ENCODE measurements around the gene RPL3. TPM values are rescaled to one million over a fixed set of nuclear protein-coding genes. Genes with fewer than 3 reads are reported as not detected.

Gene RPL3
- total RNA-seq, 2 donors from 2014 or later = 2,218 to 2,701 TPM

- Mint-ChIP-seq H3K4me1 (peaks cover 25% of the 10 kb centered on the region), H3K9me3 (peaks cover 3% of the 10 kb centered on the region), H3K27ac (peak overlapping the region; percentile 11), H3K27me3 (ENCODE audit: insufficient read depth) (no peaks in the 10 kb centered on the region), H3K4me3 (no peak overlapping the region), H3K36me3 (ENCODE audit: low read depth) (peaks cover 1% of the 10 kb centered on the region)
- Histone ChIP-seq H3K9ac (ENCODE audit: extremely low read depth, low read length, poor library complexity, severe bottlenecking) (no peak overlapping the region), H3K27ac (ENCODE audit: low read depth, low read length) (no peak overlapping the region), H3K9me3 (ENCODE audit: control insufficient read depth, low read length) (peaks cover 7% of the 10 kb centered on the region), H3K27me3 (ENCODE audit: control insufficient read depth, insufficient read depth, low read length, poor library complexity, severe bottlenecking) (no peaks in the 10 kb centered on the region), H3K4me3 (ENCODE audit: low read length) (no peak overlapping the region), H3K4me1 (ENCODE audit: control insufficient read depth, insufficient read depth, low read length) (peaks cover 21% of the 10 kb centered on the region), H3K36me3 (ENCODE audit: control insufficient read depth, insufficient read depth, low read length) (no peaks in the 10 kb centered on the region)
- WGBS, 2 experiments (ENCODE audit: insufficient coverage in 1 of 2, insufficient read length in 1 of 2) = 87 to 91% methylated on average over 7 to 9 of the region's 9 CpGs
- DNase-seq = no peak
- TF ChIP-seq CTCF (conservative IDR thresholded peaks at IDR 0.05) = no peak
Measured at GRCh38 chr22:39367035-39367434, 47.6 kb upstream of the RPL3 start.

GRCh38 chr22:39365492-39365780 is 46.0 kb upstream of the RPL3 start:
- Histone ChIP-seq H3K9me3 (ENCODE audit: control insufficient read depth, low read length) (no peaks in the 10 kb centered on the region), H3K4me1 (ENCODE audit: control insufficient read depth, insufficient read depth, low read length) (peaks cover 28% of the 10 kb centered on the region), H3K27ac (ENCODE audit: low read depth, low read length) (no peak overlapping the region), H3K4me3 (ENCODE audit: low read length) (no peak overlapping the region), H3K36me3 (ENCODE audit: control insufficient read depth, insufficient read depth, low read length) (no peaks in the 10 kb centered on the region), H3K27me3 (ENCODE audit: control insufficient read depth, insufficient read depth, low read length, poor library complexity, severe bottlenecking) (no peaks in the 10 kb centered on the region), H3K9ac (ENCODE audit: extremely low read depth, low read length, poor library complexity, severe bottlenecking) (no peak overlapping the region)
- no peak for DNase-seq
- TF ChIP-seq CTCF (conservative IDR thresholded peaks at IDR 0.05) = no peak
- Mint-ChIP-seq H3K4me1 (peaks cover 32% of the 10 kb centered on the region), H3K4me3 (no peak overlapping the region), H3K27ac (no peak overlapping the region), H3K9me3 (no peaks in the 10 kb centered on the region), H3K36me3 (ENCODE audit: low read depth) (no peaks in the 10 kb centered on the region), H3K27me3 (ENCODE audit: insufficient read depth) (no peaks in the 10 kb centered on the region)
- 91 to 100% methylated on average over 3 of the region's 3 CpGs for WGBS, 2 experiments (ENCODE audit: insufficient coverage in 1 of 2, insufficient read length in 1 of 2)

GRCh38 chr22:39364714-39365491 is 45.5 kb upstream of the RPL3 start:
- Mint-ChIP-seq H3K36me3 (ENCODE audit: low read depth) (peaks cover 3% of the 10 kb centered on the region), H3K27ac (no peak overlapping the region), H3K4me3 (no peak overlapping the region), H3K4me1 (peaks cover 38% of the 10 kb centered on the region), H3K9me3 (no peaks in the 10 kb centered on the region), H3K27me3 (ENCODE audit: insufficient read depth) (no peaks in the 10 kb centered on the region)
- H3K27ac ChIP-seq (ENCODE audit: low read depth, low read length) = no peak overlapping the region
- TF ChIP-seq CTCF (conservative IDR thresholded peaks at IDR 0.05) = no peak
- no peak overlapping the region for H3K4me3 ChIP-seq (ENCODE audit: low read length)
- no peaks in the 10 kb centered on the region for H3K9me3 ChIP-seq (ENCODE audit: control insufficient read depth, low read length)
- H3K9ac ChIP-seq (ENCODE audit: extremely low read depth, low read length, poor library complexity, severe bottlenecking) = no peak overlapping the region
- no peaks in the 10 kb centered on the region for H3K36me3 ChIP-seq (ENCODE audit: control insufficient read depth, insufficient read depth, low read length)
- H3K4me1 ChIP-seq (ENCODE audit: control insufficient read depth, insufficient read depth, low read length) = peaks cover 28% of the 10 kb centered on the region
- WGBS, 2 experiments (ENCODE audit: insufficient coverage in 1 of 2, insufficient read length in 1 of 2) = 87 to 93% methylated on average over 11 of the region's 11 CpGs
- H3K27me3 ChIP-seq (ENCODE audit: control insufficient read depth, insufficient read depth, low read length, poor library complexity, severe bottlenecking) = no peaks in the 10 kb centered on the region
- no peak for DNase-seq

All from endodermal cell (in vitro differentiated cells).